ENCODE measurements around the gene HSPBAP1. TPM values are rescaled to one million over a fixed set of nuclear protein-coding genes. Genes with fewer than 3 reads are reported as not detected.
A peak's percentile ranks its signal among the peaks of the same experiment; 100 is the strongest.

The HSPBAP1 gene
- total RNA-seq, result 1 to 10 TPM; 5.1 to 6.7 TPM

GRCh38 chr3:122793568-122794416 is at the start of gene HSPBAP1:
HSPBAP1 (minus strand) TSS chr3:122793831; CDS start chr3:122793680, 151 bp downstream.
- Mint-ChIP-seq H3K9me3 (no peaks in the 10 kb centered on the region), H3K4me1 (peaks cover 20% of the 10 kb centered on the region), H3K36me3 (ENCODE audit: low read depth) (no peaks in the 10 kb centered on the region), H3K27ac (peak within 1 kb of the TSS; percentile 85), H3K27me3 (no peaks in the 10 kb centered on the region), H3K4me3 (no peak within 1 kb of the TSS)
- ATAC-seq (replicated peaks), result peak; percentile 65

GRCh38 chr3:122835590-122835989 is 42.0 kb upstream of the HSPBAP1 start:
- Mint-ChIP-seq H3K27ac (no peak overlapping the region), H3K4me1 (no peaks in the 10 kb centered on the region), H3K36me3 (ENCODE audit: low read depth) (peaks cover 20% of the 10 kb centered on the region), H3K27me3 (no peaks in the 10 kb centered on the region), H3K9me3 (peaks cover 4% of the 10 kb centered on the region), H3K4me3 (no peak overlapping the region)
- ATAC-seq (replicated peaks), result no peak

GRCh38 chr3:122828281-122828680 is 34.6 kb upstream of the HSPBAP1 start:
- Mint-ChIP-seq H3K4me3 (no peak overlapping the region), H3K27me3 (no peaks in the 10 kb centered on the region), H3K27ac (no peak overlapping the region), H3K4me1 (no peaks in the 10 kb centered on the region), H3K36me3 (ENCODE audit: low read depth) (peaks cover 14% of the 10 kb centered on the region), H3K9me3 (no peaks in the 10 kb centered on the region)
- ATAC-seq (replicated peaks), result no peak

DNA sequence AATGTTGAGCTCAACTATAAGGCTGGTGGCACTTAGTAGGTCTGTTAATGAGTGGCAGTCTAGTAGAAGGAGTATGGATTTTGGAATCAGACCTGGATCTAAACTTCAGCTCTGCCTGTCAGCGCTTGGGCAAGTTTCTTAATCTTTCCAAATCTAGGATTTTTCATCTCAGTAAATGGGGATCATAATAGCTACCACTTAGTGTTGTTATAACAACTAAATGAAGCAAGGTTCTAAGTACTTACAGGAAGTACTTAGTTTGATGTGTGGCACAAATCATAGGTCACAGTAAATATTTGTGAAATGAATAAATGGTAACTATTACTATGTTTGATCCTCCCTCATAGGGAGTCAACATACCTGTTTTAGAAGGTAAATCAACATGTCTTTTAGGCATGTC is 32.6 kb upstream of the HSPBAP1 start:
- H3K4me3 Mint-ChIP-seq, result no peak overlapping the region
- no peak overlapping the region for H3K27ac Mint-ChIP-seq
- no peaks in the 10 kb centered on the region for H3K4me1 Mint-ChIP-seq
- H3K9me3 Mint-ChIP-seq, result no peaks in the 10 kb centered on the region
- no peak for ATAC-seq (replicated peaks)
- peaks cover 9% of the 10 kb centered on the region for H3K36me3 Mint-ChIP-seq (ENCODE audit: low read depth)
- H3K27me3 Mint-ChIP-seq, result no peaks in the 10 kb centered on the region

GRCh38 chr3:122825460-122825859 is 31.8 kb upstream of the HSPBAP1 start:
- H3K27me3 Mint-ChIP-seq, result no peaks in the 10 kb centered on the region
- H3K4me3 Mint-ChIP-seq, result no peak overlapping the region
- H3K9me3 Mint-ChIP-seq, result no peaks in the 10 kb centered on the region
- H3K36me3 Mint-ChIP-seq (ENCODE audit: low read depth), result peaks cover 9% of the 10 kb centered on the region
- no peaks in the 10 kb centered on the region for H3K4me1 Mint-ChIP-seq
- H3K27ac Mint-ChIP-seq, result peak overlapping the region; percentile 11
- no peak for ATAC-seq (replicated peaks)

GRCh38 chr3:122824465-122825381 is 31.1 kb upstream of the HSPBAP1 start:
- Mint-ChIP-seq H3K9me3 (no peaks in the 10 kb centered on the region), H3K36me3 (ENCODE audit: low read depth) (peaks cover 9% of the 10 kb centered on the region), H3K4me3 (no peak overlapping the region), H3K27ac (no peak overlapping the region), H3K4me1 (no peaks in the 10 kb centered on the region), H3K27me3 (no peaks in the 10 kb centered on the region)
- no peak for ATAC-seq (replicated peaks)

DNA sequence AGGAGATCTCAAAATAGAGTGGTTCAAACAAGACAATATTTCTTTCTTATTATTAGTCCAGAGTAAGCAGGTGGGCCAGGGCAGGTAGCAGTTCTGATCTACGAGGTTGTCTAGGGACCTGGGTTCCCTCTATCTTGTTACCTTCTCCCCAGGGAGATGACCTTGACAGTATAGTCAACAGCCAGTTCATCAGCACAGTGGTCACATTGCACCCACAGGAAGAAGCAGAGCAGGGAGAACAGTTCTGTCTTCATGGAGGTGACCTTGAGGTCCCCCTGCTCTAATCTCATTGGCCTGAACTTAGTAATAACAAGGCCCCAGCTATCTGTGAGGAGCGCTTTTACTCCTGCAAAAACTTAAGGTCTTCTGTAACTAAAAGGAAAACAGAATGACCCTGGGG is 23.0 kb upstream of the HSPBAP1 start:
- ATAC-seq (replicated peaks), result no peak
- no peak overlapping the region for H3K4me3 Mint-ChIP-seq
- H3K4me1 Mint-ChIP-seq, result no peaks in the 10 kb centered on the region
- no peaks in the 10 kb centered on the region for H3K9me3 Mint-ChIP-seq
- no peak overlapping the region for H3K27ac Mint-ChIP-seq
- no peaks in the 10 kb centered on the region for H3K27me3 Mint-ChIP-seq
- peaks cover 7% of the 10 kb centered on the region for H3K36me3 Mint-ChIP-seq (ENCODE audit: low read depth)

DNA sequence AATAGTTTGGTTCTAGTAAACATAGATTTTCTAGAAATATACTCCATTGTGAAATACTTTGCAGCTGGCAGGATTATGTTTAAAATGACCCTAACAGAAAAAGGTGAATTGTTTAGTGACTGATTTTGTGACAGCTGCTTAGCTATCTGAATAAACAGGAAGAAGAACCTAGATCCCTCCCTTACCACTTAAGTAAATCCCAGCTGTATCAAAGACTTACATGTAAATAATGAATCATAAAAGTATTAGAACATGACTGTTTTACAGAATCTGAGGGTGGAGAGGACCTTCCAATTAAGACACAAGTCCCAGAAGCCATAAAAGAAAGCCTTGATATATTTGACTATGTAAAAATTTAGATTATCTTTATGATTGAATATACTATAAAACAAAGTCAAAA is 17.1 kb upstream of the HSPBAP1 start:
- Mint-ChIP-seq H3K4me1 (no peaks in the 10 kb centered on the region), H3K9me3 (no peaks in the 10 kb centered on the region), H3K36me3 (ENCODE audit: low read depth) (peaks cover 27% of the 10 kb centered on the region), H3K27ac (no peak overlapping the region), H3K27me3 (no peaks in the 10 kb centered on the region), H3K4me3 (no peak overlapping the region)
- ATAC-seq (replicated peaks), result no peak

DNA sequence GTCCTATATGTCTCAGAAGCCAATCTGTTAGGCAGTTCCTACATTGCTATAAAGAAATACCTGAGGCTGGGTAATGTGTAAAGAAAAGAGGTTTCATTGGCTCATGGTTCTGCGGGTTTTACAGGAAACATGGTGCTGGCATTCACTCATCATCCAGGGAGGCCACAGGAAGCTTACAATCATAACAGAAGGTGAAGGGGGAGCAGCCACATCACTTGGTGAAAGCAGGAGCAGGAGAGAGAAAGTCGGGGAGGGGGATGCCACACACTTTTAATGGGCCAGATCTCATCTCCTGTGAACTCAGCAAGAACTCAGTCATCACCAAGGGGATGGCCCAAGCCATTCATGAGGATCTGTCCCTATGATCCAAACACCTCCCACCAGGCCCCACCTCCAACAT is 10.3 kb upstream of the HSPBAP1 start:
- H3K27me3 Mint-ChIP-seq, result no peaks in the 10 kb centered on the region
- peaks cover 19% of the 10 kb centered on the region for H3K36me3 Mint-ChIP-seq (ENCODE audit: low read depth)
- no peak overlapping the region for H3K4me3 Mint-ChIP-seq
- H3K9me3 Mint-ChIP-seq, result no peaks in the 10 kb centered on the region
- H3K4me1 Mint-ChIP-seq, result peaks cover 6% of the 10 kb centered on the region
- ATAC-seq (replicated peaks), result peak; percentile 89
- H3K27ac Mint-ChIP-seq, result peak overlapping the region; percentile 30

GRCh38 chr3:122802323-122802722 is 8.7 kb upstream of the HSPBAP1 start:
- H3K27me3 Mint-ChIP-seq, result no peaks in the 10 kb centered on the region
- H3K4me1 Mint-ChIP-seq, result peaks cover 7% of the 10 kb centered on the region
- H3K4me3 Mint-ChIP-seq, result no peak overlapping the region
- no peak for ATAC-seq (replicated peaks)
- H3K36me3 Mint-ChIP-seq (ENCODE audit: low read depth), result peaks cover 5% of the 10 kb centered on the region
- no peaks in the 10 kb centered on the region for H3K9me3 Mint-ChIP-seq
- H3K27ac Mint-ChIP-seq, result no peak overlapping the region

GRCh38 chr3:122800706-122801237 is 7.1 kb upstream of the HSPBAP1 start:
- Mint-ChIP-seq H3K9me3 (no peaks in the 10 kb centered on the region), H3K27me3 (no peaks in the 10 kb centered on the region), H3K36me3 (ENCODE audit: low read depth) (no peaks in the 10 kb centered on the region), H3K4me3 (no peak overlapping the region), H3K27ac (no peak overlapping the region), H3K4me1 (peaks cover 16% of the 10 kb centered on the region)
- no peak for ATAC-seq (replicated peaks)

- H3K36me3 Mint-ChIP-seq (ENCODE audit: low read depth), result no peaks in the 10 kb centered on the region
- H3K27me3 Mint-ChIP-seq, result no peaks in the 10 kb centered on the region
- peaks cover 19% of the 10 kb centered on the region for H3K4me1 Mint-ChIP-seq
- no peak for ATAC-seq (replicated peaks)
- no peak overlapping the region for H3K27ac Mint-ChIP-seq
- H3K4me3 Mint-ChIP-seq, result no peak overlapping the region
- H3K9me3 Mint-ChIP-seq, result no peaks in the 10 kb centered on the region
These were observed 6.4 kb upstream of the HSPBAP1 start for GRCh38 chr3:122800031-122800430.

GRCh38 chr3:122799322-122799721 is 5.7 kb upstream of the HSPBAP1 start:
- Mint-ChIP-seq H3K36me3 (ENCODE audit: low read depth) (no peaks in the 10 kb centered on the region), H3K4me1 (peaks cover 19% of the 10 kb centered on the region), H3K4me3 (no peak overlapping the region), H3K27me3 (no peaks in the 10 kb centered on the region), H3K27ac (no peak overlapping the region), H3K9me3 (no peaks in the 10 kb centered on the region)
- ATAC-seq (replicated peaks), result no peak

GRCh38 chr3:122797291-122797690 is 3.7 kb upstream of the HSPBAP1 start:
- no peaks in the 10 kb centered on the region for H3K36me3 Mint-ChIP-seq (ENCODE audit: low read depth)
- H3K9me3 Mint-ChIP-seq, result no peaks in the 10 kb centered on the region
- H3K4me3 Mint-ChIP-seq, result peak overlapping the region; percentile 29
- peak; percentile 21 for ATAC-seq (replicated peaks)
- peaks cover 20% of the 10 kb centered on the region for H3K4me1 Mint-ChIP-seq
- no peaks in the 10 kb centered on the region for H3K27me3 Mint-ChIP-seq
- H3K27ac Mint-ChIP-seq, result no peak overlapping the region

All from activated T-helper 17 cell treated with anti-CD3 and anti-CD28 coated beads, Interleukin-2, amount 50 U/mL, for 72 hours (primary cell).